NCI-H2171 treated with DMSO at 0.1 percent for 48 hours (cell line): ENCODE results near the gene RPS10.
A peak's percentile ranks its signal among the peaks of the same experiment; 100 is the strongest.

ENCODE experiments used
- DNase-seq: peaks from one replicate; lab custom pipeline; 2025; lab: John Stamatoyannopoulos, UW

The RPS10 gene

GRCh38 chr6:34425498-34426410 lies at the start of gene RPS10:
Gene RPS10 (minus strand): TSS chr6:34426069. CDS start chr6:34425221, 848 bp downstream.
- peak; percentile 94 for DNase-seq

- no peak for DNase-seq
Measured at GRCh38 chr6:34475238-34475682, 49.4 kb upstream of the RPS10 start.

GRCh38 chr6:34474754-34475153 lies 48.9 kb upstream of the RPS10 start:
- no peak for DNase-seq

GRCh38 chr6:34473967-34474366 lies 48.1 kb upstream of the RPS10 start:
- no peak for DNase-seq

- DNase-seq, result no peak
Measured at GRCh38 chr6:34472425-34472824, 46.6 kb upstream of the RPS10 start.

GRCh38 chr6:34469499-34469898 lies 43.6 kb upstream of the RPS10 start:
- no peak for DNase-seq

GRCh38 chr6:34468378-34468892 lies 42.6 kb upstream of the RPS10 start:
- no peak for DNase-seq

- no peak for DNase-seq
Measured at GRCh38 chr6:34466242-34467185, 40.6 kb upstream of the RPS10 start.

GRCh38 chr6:34465531-34466241 lies 39.8 kb upstream of the RPS10 start, which contains the start of gene PACSIN1:
Gene PACSIN1 (plus strand): TSS chr6:34466076. CDS start chr6:34526306, 60,230 bp downstream.
- DNase-seq, result peak; percentile 58

- no peak for DNase-seq
Measured at GRCh38 chr6:34463849-34464248, 38.0 kb upstream of the RPS10 start.

- no peak for DNase-seq
Measured at GRCh38 chr6:34463299-34463698, 37.4 kb upstream of the RPS10 start.

GRCh38 chr6:34462551-34462971 lies 36.7 kb upstream of the RPS10 start:
- no peak for DNase-seq

GRCh38 chr6:34462010-34462409 lies 36.1 kb upstream of the RPS10 start:
- DNase-seq, result no peak

GRCh38 chr6:34460796-34461507 lies 35.1 kb upstream of the RPS10 start:
- DNase-seq, result no peak

- peak; percentile 34 for DNase-seq
Measured at GRCh38 chr6:34459899-34460593, 34.2 kb upstream of the RPS10 start.

- no peak for DNase-seq
Measured at GRCh38 chr6:34457742-34458735, 32.2 kb upstream of the RPS10 start.

GRCh38 chr6:34457382-34457741 lies 31.5 kb upstream of the RPS10 start:
- no peak for DNase-seq

- no peak for DNase-seq
Measured at GRCh38 chr6:34455831-34456230, 30.0 kb upstream of the RPS10 start.

GRCh38 chr6:34451192-34451591 lies 25.3 kb upstream of the RPS10 start:
- no peak for DNase-seq
